HG03520 (cell line): ENCODE data around the gene ZNF593OS.
A peak's percentile ranks its signal among the peaks of the same experiment; 100 is the strongest.

Source experiments
- ATAC-seq: cut with Tn5 transposase; IDR thresholded peaks from one replicate; pipeline ENCODE4 v1.9.1; 2021; ENCODE audit warnings: mild to moderate bottlenecking, moderate library complexity; ENCODE audit not compliant: unreplicated experiment

ZNF593OS gene

DNA sequence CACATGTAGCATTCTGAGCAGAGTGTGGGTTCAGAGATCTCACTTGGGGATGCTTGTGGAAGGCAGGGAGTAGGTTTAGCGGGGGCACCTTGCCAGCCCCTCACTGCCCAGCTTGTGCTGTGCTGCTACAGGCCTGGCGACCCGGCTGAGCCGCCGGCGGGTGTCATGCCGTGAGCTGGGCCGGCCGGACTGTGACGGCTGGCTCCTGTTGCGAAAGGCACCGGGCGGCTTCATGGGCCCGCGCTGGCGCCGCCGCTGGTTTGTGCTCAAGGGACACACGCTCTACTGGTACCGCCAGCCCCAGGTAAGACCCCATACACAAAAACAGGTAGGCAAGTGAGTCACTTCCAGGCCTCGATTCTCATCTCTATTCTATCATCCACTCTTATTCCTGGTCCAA, 13.3 kb upstream of the ZNF593OS start:
- ATAC-seq: no peak

DNA sequence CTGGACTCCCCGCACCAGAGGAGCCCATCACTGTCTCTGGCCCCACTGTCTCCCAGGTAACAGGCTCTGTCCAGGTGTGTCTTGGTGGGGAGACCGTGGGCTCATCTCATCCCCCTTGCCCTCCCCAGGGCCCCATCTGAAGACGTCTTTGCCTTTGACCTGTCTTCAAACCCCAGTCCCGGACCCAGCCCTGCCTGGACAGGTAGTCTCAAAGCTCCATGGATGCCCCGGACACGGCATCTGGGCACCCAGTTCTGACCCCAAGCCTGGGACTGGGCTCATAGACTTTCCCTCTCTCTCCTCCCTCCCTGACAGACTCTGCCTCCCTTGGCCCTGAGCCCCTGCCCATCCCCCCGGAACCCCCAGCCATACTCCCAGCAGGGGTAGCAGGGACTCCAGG, 12.5 kb upstream of the ZNF593OS start:
- no peak for ATAC-seq

DNA sequence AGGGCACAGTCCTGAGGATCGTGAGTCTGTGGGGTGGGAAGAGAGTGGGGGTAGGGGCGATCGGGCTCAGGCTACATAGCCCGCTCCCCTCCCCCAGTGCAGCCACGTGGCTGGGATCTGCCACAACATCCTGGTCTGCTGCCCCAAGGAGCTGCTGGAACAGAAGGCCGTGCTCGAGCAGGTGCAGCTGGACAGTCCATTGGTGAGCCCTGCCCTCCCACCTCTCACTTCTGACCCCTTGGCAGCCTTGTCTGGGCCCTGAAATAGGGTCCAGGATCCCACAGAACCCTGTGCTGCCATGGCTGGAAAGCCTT, 10.7 kb upstream of the ZNF593OS start:
- ATAC-seq: no peak

DNA sequence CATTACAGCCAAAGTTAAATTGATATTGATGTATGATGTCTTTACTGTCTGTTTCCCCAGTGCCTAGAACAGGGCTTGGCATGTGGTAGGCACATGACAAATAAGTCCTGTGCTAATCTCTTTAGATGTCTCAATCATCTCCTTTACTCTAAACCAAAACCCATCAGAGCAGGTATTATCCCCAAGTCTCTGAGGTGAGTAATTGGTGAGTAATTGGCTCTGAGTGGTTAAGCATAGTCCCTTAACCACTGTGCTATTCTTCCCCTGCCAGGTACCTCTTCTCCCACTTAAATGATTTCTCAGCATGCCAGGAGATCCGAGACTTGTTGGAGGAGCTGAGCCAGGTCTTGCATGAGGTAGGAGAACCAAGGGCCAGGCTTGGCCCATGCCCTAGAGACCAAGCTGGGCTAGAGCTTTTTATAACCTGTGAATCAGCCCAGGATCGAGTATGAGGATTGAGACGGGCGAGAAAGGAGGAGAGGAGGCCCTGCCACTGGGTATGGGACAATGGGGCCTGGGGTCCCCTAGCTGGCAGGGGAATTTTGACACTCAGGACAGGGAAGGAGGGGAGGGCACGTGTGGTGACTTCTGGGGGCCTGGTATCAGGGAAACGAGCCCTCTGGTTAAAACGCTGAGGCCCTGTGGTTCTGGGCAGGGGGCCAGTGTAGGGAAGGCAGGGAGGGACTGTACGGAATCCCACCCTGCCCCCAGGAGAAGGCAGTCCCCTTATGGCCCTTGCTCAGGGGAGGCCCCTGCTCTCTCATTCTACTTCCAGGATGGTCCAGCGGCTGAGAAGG, 10.2 kb upstream of the ZNF593OS start:
- no peak for ATAC-seq

DNA sequence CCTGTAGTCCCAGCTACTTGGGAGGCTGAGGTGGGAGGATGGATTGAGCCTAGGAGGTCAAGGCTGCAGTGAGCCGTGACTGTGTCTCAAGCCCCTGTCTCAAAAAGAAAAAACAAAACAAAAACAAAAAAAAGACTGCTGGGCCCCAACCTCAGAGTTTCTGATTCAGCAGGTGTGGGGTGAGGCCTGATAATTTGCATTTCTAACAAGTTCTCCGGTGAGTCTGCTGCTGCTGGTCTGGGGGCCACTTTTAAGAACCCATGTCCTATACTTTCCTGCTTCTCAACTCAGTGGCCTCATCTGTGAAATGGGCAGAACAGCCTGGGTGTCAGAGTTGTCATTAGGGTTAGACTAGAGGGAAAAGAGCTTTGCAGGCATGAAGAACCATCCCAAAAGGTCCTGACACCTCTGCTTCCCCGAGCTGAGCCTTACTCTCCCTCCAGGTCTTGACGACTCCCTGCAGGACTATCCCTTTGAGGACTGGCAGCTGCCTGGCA, 8.4 kb upstream of the ZNF593OS start:
- ATAC-seq: no peak

DNA sequence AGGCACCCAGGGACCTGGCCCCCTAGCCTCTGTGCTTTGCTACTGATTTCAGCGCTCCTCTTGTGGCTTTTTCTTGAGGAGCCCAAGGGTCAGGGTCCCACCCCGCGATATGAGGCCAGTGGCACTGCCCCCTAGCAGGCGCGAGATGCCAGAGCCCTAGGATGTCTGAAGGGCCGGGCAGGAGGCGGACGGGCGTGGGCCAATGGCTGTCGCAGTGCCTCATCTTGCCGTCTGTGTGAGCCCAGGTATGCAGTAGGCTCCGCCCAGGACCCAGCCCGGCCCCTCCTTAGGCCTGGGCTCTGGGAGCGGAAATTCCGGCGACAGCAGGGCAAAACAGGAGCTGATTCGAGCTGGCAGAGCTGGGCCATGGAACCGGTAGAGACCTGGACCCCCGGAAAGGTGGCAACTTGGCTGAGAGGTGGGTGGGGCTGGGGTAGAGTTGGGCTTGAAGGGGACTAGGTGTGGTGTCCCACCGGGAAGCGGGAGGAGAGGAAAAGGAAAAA, 5.6 kb upstream of the ZNF593OS start, which contains the start of gene CNKSR1:
TSS of gene CNKSR1 (plus strand) at position 310 of the 503 bp plus-strand sequence. CDS start at position 367, 57 bp downstream.
- no peak for ATAC-seq

DNA sequence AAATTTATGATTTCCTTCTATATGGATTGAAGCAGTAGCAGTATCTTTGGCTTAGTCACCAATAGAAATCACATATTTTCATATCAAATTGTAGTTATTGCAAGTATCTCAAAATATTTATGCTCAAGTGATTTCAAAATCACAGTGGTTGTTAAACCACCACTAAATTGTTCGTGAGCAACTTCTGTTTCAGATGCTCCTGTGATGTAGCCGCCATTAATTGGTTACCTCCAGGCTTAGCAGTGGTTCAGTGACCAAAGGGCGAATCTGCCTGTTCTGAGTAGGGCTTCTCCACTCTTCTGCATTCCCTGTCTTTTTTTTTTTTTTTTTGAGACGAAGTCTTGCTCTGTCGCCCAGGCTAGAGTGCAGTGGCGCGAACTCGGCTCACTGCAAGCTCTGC, 3.7 kb upstream of the ZNF593OS start:
- ATAC-seq: no peak

DNA sequence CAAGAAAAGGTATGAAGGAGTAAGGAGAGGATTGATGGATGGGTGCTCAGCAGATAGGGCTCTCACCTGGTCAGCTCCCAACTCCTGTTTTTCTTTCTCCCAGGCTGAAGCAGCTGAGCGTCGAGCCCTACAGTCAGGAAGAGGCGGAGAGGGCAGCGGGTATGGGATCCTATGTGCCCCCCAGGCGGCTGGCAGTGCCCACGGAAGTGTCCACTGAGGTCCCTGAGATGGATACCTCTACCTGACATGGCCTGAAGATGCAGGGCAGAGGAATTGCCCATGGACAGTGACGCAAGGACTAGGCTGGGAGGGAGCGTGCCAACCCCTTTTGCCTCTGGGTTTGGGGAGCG, 1.2 kb downstream of the ZNF593OS start:
- no peak for ATAC-seq

DNA sequence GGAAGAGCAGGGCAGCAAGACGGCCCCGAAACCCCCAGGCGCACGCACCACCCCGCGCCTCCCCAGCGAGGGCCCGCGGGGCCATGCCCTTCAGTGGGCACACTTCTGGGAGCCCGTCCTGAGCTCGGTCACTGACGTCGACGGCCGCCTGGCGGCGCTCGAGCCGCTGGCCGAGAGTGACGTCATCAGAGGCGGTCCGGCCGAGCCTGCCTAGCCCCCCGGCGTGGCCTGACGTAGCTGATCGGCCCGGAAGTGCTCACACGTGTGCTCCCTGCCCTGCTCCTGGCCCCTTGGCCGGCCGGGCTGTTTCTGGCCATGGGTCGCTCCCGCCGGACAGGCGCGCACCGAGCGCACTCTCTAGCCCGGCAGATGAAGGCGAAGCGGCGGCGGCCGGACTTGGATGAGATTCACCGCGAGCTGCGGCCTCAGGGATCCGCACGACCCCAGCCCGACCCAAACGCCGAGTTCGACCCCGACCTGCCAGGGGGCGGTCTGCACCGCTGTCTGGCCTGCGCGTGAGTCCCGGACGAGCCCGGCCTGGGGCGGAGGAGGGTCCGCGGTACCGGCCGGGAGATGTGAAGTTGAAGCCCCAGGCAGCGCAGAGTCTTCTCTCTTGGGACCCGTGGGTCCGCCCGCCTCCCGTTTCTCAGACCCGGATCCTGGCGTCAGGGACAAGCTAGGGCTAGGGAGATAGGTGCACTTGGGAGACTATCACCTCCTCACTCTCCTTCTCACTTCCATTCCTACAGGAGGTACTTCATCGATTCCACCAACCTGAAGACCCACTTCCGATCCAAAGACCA, 1.8 kb downstream of the ZNF593OS start, which contains the start of gene ZNF593:
TSS of gene ZNF593 (plus strand) at position 240 of the 803 bp plus-strand sequence. CDS start at position 316, 76 bp downstream.
- peak; percentile 85 for ATAC-seq

DNA sequence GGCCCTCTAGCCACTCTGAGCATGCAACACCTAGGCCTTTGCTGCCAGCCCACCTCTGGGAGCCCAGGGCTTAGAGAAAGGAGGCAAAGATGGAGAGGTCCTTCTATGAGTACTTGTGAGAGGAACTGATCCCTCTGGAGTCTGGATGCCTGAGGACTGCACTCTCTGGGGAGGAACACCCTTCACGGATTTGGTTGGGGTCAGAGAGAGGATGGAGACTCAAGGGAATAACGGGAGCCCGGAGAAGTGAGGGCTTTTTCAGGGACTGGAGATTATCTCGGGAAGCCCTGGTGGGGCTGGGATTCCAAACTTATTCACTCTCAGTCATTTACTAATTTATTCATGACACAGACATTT, 2.5 kb downstream of the ZNF593OS start:
- no peak for ATAC-seq

DNA sequence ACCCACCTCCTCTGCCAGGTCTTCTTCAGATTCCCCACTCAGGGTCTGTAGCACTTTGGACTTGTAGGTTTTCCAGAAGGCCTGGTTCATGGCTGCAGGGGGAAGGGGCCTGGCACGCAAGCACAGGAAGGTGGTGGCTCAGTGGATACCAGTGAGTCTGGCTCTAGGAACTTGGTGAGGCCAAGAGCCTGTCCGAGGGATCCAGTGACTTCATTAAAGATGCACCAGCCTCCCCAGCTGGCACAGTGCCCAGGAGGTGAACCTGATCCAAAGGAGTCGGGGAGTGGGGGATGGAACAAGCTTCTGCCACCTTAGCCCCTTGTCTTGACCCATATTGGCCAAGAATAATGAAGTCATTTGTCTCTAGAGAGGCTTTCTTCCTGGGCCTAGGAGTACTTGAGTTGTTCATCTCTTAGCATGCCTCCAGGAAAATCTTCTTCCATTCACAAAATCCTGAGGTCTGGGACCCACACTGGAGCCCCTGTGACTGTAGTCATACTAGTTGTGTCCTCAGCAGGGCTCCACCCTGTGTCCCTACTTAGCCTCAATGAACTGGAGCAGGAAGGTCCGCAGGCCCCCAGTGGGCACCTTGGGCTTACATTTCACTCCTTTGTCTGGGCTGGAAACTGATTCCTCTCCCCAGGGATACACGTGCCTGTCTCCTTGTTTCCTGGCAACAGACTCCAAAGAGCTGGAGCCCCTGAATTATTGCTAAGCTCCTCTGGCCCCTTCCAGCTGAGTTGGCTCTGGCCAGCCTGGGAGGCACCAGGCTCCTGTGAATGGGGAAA, 3.0 kb downstream of the ZNF593OS start, which contains the start of gene C1orf232:
TSS of gene C1orf232 (minus strand) at position 554 of the 788 bp plus-strand sequence. CDS start at position 90, 464 bp downstream.
- no peak for ATAC-seq

DNA sequence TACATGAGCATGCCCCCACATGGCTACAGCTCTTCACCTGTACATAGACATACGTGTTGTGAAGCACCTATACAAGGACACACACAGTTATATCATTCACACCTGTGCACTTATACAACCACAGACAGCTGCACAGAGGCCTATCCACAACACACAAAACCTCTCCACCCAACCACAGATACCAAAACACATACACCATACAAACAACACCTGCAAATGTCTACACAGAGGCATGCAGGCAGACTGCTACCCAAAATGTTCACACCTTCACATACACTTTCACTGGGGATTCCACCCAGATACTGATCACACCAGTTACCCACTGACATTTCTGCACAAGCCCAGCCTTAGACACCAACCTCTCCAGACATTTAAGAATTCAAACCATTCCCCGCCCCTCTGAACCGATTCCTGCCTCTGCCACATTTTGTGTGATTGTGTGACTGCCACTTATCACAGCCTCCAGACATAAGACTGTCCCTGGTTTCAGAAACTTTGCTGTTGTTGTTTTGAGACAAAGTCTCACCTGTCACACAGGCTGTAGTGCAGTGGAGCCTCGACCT, 4.8 kb downstream of the ZNF593OS start:
- no peak for ATAC-seq

DNA sequence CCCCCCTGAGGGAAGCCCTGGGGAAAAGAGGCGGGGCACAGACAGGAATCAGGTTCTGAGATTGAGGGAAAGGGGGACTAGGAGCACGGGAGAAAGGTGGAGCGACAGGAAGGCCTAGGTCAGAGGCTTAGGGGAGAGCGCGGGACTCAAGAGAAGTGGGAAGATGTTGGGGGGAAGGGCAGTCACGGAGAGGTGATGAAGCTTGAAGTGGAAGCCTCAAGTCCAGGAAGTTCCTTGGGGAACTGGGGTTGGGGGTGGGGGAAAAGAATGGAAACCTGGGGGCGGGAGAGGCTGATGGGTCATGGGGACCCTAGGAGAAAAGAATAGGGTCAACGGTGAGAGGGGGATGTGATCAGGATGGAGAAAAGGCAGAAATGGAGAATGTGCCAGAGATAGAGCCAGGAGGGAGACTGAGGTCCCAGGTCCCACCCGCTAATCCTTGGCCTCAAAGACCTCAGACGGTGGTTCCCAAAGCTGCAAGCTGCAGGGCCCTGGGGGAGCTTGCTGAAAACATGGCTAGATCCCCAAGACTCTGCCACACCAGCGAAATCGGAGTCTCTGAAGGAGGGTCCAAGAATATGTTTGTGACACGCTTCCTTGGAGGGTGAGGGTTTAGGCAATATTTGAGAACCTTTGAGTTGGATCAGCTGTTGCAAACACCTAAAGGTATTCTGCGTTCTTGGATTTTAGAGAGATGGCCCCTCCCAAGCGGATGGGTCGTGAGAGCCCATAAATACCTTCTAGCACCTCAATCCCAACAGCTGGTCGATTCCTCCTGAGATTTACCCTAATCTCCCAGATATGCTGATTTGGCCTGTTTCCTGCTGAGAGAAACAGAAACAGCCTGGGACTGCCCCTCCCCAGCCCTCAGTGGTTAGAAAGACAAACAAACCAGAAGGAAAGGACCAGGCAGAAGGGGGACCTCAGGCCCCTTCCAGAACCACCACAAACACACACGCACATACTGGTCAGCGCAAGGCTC, 6.5 kb downstream of the ZNF593OS start:
- no peak for ATAC-seq

DNA sequence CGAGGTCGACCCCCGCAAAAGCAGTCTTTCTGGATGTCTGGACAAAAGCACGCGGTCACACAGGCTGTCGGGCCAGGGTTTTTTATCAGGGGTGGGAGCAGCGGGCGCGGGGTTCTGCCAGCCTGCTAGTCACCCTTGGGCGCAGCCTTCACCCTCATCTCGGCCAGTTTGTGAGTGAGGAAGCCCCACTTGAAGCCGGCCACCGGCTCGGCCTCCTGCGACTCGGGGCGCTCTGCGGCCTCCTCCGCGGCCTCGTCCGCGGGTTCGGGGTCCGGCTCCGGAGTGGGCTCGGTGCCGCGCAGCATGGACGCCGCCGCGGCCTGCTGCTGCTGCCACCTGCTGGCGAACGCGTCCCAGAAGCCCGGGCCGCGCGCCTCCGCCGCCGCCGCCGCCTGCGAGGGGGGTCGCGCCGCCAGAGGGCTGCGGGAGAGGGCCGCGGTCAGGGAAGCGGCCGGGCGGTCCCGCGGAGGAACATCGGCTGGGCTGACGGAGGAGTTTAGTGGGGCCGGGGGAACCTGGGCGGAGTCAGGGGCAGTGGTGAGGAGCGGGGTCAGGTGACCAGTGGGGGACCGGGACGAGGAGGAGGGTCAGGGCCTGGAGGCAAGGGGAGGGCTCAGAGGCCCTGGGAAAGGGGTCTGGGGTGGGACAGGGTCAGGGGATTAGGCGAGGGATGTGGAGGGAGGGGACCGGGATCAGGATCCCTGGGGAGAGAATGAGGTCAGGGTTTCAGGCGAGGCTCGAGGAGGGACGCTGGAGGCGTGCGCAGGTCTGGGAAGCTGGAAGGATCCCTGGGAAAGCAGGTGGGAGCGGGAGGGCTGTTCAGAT, 7.4 kb downstream of the ZNF593OS start:
- ATAC-seq: no peak

DNA sequence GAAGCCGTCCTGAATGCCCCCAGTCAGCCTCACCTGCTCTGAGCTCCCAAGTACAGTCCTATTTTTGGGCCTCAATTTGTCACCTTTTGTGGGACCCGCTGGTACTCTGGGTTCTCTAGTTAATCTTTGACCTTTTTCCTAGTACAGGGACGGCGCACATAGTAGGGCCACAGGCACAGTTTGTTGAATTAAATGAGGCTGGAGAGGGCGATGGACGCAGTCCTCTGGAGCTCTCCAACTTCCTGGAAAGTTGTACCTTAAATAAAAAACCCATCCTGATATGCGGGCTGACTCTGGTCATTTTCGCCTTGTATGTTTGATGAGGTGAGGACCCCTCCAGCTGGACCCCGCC, 8.0 kb downstream of the ZNF593OS start:
- no peak for ATAC-seq

DNA sequence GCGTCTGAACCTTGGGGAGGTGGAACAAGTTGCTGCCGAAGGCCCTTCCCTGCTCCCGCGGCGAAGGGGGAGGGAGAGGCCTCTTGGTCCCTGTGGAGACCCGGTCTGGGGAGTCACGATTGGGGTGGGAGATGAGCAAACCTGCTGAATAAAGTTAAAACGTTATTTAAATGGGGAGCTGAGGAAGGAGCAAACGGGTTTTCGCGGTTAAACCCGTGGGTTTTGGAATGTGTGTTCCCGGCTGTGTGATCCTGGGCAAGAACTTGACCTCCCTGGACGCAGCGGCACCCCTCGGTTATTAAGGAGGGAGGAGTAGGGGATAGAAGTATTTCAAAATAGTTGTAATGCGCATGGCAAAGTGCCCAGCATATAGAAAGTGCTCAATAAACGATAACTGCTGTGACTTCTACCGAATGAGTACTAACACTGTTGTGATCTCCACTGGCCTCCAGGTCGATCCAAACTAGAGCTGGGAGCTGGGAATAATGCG, 9.4 kb downstream of the ZNF593OS start:
- ATAC-seq: no peak

DNA sequence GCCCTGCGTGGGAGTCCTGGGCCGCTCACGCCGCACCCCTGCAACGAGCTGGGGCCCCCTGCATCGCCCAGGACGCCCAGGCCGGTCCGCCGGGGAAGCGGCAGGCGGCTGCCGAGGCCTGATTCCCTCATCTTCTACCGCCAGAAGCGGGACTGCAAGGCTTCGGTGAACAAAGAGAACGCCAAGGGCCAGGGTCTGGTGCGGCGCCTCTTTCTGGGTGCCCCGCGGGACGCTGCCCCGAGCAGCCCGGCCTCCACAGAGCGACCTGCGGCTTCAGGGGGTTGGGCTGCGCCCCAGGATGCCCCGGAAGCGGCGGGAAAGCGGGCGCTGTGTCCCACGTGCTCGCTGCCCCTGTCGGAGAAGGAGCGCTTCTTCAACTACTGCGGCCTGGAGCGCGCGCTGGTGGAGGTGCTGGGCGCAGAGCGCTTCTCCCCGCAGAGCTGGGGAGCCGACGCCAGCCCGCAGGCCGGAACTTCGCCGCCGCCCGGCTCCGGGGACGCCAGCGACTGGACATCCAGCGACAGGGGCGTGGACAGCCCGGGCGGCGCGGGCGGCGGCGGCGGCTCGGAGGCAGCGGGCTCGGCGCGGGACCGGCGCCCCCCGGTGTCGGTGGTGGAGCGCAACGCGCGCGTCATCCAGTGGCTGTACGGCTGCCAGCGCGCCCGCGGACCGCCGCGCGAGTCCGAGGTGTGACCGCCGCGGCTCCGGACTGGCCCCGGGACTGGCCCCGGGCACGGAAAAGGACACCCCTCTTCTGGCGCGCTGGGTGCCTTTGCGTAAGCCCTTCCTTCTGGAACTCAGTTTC, 10.0 kb downstream of the ZNF593OS start:
- no peak for ATAC-seq
